NT2/D1 (cell line): ENCODE results near the gene RPL22L1.

ENCODE experiments used
- YY1 ChIP-seq: IDR thresholded peaks from 2 replicates; pipeline ENCODE4 v1.6.1; 2011; ENCODE audit not compliant: insufficient read length, insufficient read depth
- ZNF274 ChIP-seq: IDR thresholded peaks from 2 replicates; pipeline ENCODE4 v1.6.1; 2011; ENCODE audit warnings: mild to moderate bottlenecking, low read depth, low read length

- TF ChIP-seq ZNF274 (no peak), YY1 (no peak)
These were observed 780 bp downstream of the RPL22L1 start for GRCh38 chr3:170869239-170869590.
